GM19351 (cell line): ENCODE measurements around the gene NUTF2.

Experiments used
- ATAC-seq: cut with Tn5 transposase; IDR thresholded peaks from one replicate; pipeline ENCODE4 v1.9.1; 2021; ENCODE audit warnings: mild to moderate bottlenecking, moderate library complexity; ENCODE audit not compliant: unreplicated experiment

Gene NUTF2

GRCh38 chr16:67917140-67917851 is 70.6 kb downstream of the NUTF2 start:
- ATAC-seq: no peak

- ATAC-seq: no peak
Observed at GRCh38 chr16:67917852-67918236, 71.1 kb downstream of the NUTF2 start.

GRCh38 chr16:67919622-67920221 is 73.0 kb downstream of the NUTF2 start:
- ATAC-seq: no peak
